UCSD-AML1 (cell line): ENCODE results near the gene ADAM23.

ENCODE experiments used
- DNase-seq: peaks from one replicate; lab custom pipeline; 2025; ENCODE audit not compliant: unreplicated experiment; lab: John Stamatoyannopoulos, UW

Gene ADAM23

GRCh38 chr2:206488623-206489022, 45.3 kb downstream of the ADAM23 start:
- DNase-seq = no peak

GRCh38 chr2:206494061-206494460, 50.7 kb downstream of the ADAM23 start:
- DNase-seq = no peak

GRCh38 chr2:206502729-206503128, 59.4 kb downstream of the ADAM23 start:
- no peak for DNase-seq

GRCh38 chr2:206511283-206511682, 68.0 kb downstream of the ADAM23 start:
- no peak for DNase-seq

GRCh38 chr2:206512999-206513398, 69.7 kb downstream of the ADAM23 start:
- no peak for DNase-seq

GRCh38 chr2:206515580-206515979, 72.2 kb downstream of the ADAM23 start:
- no peak for DNase-seq

- DNase-seq = no peak
These were observed 75.7 kb downstream of the ADAM23 start for GRCh38 chr2:206518997-206519396.

- DNase-seq = no peak
These were observed 77.1 kb downstream of the ADAM23 start for GRCh38 chr2:206520450-206520849.

- no peak for DNase-seq
These were observed 77.8 kb downstream of the ADAM23 start for GRCh38 chr2:206521115-206521514.

GRCh38 chr2:206521612-206522011, 78.3 kb downstream of the ADAM23 start:
- no peak for DNase-seq

GRCh38 chr2:206526416-206526815, 83.1 kb downstream of the ADAM23 start:
- no peak for DNase-seq

- DNase-seq = no peak
These were observed 83.8 kb downstream of the ADAM23 start for GRCh38 chr2:206527153-206527552.

GRCh38 chr2:206530727-206531126, 87.4 kb downstream of the ADAM23 start:
- DNase-seq = no peak

- DNase-seq = no peak
These were observed 88.7 kb downstream of the ADAM23 start for GRCh38 chr2:206531996-206532543.

GRCh38 chr2:206533977-206534376, 90.6 kb downstream of the ADAM23 start:
- no peak for DNase-seq

GRCh38 chr2:206535260-206535986, 92.1 kb downstream of the ADAM23 start:
- no peak for DNase-seq

GRCh38 chr2:206540757-206541156, 97.4 kb downstream of the ADAM23 start:
- no peak for DNase-seq

- DNase-seq = no peak
These were observed 99.7 kb downstream of the ADAM23 start for GRCh38 chr2:206543073-206543472.

- DNase-seq = no peak
These were observed 105.1 kb downstream of the ADAM23 start for GRCh38 chr2:206548383-206548782.

- no peak for DNase-seq
These were observed 112.4 kb downstream of the ADAM23 start for GRCh38 chr2:206555721-206556120.

- DNase-seq = no peak
These were observed 113.1 kb downstream of the ADAM23 start for GRCh38 chr2:206556357-206556949.

GRCh38 chr2:206557321-206557720, 114.0 kb downstream of the ADAM23 start:
- DNase-seq = no peak

- no peak for DNase-seq
These were observed 115.2 kb downstream of the ADAM23 start for GRCh38 chr2:206558492-206558891.
